Right kidney (tissue), 1 donor: ENCODE measurements around the gene COPS7A.

Source experiments
- DNase-seq: peaks from one replicate; pipeline ENCODE4 v3.0.0-alpha.2; 2016

The COPS7A gene

DNA sequence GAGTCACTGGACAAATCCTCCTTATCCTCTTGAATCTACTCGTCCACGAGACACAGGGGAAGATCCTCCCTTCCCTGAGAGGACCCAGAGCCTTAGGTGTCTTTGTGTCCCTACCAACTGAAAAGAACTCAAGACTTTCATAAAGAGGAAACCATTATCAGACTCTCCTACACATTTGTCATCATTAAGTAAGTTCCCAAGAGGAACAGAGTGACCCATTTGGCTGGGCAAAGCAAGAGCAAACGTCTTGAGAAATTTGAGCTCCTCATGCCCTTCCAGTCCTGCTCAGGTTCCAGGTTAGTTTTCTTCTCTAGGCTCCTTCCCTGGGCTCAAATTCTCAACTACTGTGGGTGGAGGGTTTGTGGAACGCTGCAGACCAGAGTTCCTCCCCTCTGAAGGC, 23.4 kb downstream of the COPS7A start:
- DNase-seq, result no peak

GRCh38 chr12:6748761-6749160, 24.9 kb downstream of the COPS7A start:
- DNase-seq, result no peak

- no peak for DNase-seq
Measured at GRCh38 chr12:6750506-6750905, 26.7 kb downstream of the COPS7A start.

GRCh38 chr12:6751767-6752166, 27.9 kb downstream of the COPS7A start:
- no peak for DNase-seq

DNA sequence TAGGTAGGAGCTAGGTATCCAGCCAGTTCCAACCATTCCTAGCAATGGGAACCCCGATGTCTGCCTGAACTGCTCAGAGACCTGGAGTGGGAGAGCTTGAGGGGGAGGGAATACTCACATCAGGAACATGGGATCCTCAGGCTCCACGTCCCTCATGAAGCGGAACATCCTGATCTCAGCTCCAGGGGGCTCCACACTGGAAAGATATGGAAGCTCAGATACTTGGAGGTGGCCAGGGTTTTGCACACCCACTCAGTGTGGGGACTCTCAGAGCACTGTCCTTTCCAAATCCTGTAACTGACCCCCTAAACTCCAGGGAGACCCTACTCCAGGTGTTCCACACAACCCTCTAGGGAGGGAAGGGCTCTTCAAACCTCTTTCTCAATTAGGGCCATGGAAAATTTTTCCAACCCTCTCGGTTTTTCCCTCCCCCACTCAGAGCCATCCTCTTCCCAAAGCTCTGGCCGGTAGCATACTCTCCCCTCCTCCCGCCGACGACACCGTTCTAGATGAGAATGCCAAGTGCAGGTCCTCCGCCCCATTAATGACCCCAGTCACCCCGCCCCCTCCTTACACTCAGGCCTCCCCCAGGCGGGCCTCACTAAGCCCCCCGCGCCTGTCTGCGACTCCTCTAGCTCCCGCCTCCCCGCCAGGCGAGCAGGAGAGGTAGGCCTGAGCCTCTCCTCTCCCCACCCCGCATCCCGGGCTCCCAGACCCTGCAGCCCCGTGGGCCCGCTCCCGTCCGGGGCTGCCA, 28.5 kb downstream of the COPS7A start:
- peak; percentile 54 for DNase-seq

- DNase-seq, result peak; percentile 99
Measured at GRCh38 chr12:6752921-6753771, 29.3 kb downstream of the COPS7A start, which contains the start of gene MLF2. Gene MLF2, minus strand, starts transcription at chr12:6753141. Its CDS starts 807 bp downstream, at chr12:6752334.

DNA sequence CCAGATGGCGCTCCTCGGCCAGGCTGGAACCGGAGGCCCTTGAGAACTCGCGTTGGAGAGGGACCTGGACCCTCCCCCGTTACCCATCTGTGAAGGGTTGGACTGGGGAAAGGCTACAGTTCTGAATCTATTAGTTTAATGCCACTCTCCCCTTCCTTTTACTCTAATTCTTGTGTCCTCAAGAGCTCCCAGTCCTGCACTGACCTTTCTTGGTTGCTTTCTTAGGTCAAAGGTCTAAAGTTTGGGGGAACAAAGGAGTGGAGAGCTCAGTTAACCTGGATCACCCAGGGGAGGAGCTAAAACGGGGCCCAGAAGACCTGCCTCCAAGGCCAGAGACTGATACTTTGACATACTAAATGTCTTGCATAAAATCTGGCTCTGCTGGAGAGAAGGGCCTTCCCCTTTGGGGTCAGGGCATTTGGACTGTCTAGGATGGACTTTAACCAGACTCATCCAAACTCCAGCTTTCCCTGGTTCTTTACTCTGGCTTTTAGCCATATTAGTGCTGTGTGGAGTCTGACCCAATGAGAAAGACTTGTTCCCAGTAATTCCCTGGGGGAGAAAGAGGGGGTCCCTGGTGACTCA, 30.0 kb downstream of the COPS7A start:
- DNase-seq, result no peak

DNA sequence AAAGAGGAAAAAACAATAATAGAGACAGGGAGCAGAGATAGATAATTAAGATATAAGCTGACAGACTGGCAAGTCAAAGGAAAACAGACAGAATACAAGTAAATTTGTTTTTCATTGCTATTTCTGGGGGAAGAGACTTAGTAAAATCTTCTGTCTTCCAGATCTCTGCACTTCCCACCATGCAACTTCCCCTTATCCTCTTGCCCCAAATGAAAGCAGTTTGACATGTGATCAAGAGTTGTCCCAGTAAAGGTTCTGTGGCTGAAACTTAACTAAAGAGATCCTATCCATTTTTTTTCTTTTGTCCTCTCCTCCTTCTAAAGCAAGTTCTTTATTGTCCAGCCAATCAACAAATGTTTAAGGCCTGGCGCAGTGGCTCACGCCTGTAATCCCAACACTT, 30.6 kb downstream of the COPS7A start:
- DNase-seq, result no peak

- DNase-seq, result no peak
Measured at GRCh38 chr12:6757028-6757690, 33.3 kb downstream of the COPS7A start.

DNA sequence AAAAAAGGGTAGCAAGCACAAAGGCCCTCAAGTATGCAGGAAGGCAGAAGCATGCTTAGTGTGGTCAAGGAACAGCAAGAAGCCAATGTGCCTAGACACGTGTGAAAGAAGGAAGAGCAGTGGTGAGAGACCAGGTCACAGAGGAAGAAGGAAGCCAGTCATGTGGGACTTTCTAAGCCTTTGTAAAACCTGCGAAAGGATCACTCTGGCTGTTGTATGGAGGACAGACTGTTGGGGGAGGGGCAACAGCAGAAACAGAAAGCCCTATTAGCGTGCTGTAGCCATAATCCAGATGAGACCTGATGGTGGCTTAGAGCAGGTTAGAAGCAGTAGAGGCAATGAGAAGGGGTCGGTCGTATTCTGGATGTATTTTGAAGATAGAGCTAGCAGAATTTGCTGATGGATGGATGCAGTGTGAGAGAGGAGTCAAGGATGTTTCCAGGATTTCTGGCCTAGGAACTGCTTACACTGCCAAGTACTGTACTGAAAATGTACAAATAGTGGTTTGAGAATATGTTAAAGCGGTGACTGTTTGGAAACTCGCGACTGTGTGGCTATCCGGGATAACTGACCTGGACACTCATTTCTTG, 34.8 kb downstream of the COPS7A start:
- DNase-seq, result no peak

DNA sequence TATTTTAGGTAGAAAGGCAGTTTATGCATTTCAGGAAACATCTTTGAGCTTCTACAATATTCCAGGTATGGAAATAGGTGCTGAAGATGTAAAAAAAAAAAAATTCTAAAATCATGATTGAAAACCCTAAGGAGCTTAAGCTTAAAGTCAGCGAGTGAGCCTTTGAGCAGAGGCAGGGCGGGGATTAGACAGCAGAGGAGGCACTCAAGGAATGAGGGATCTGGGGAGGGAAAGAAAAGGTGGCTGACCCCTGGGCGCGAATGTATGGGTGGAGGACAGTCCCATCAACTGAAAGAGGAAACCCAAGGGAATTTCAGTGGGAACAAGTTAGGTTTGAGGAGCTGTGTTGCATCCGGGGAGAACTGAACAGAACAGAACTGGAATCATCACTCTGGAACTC, 35.9 kb downstream of the COPS7A start:
- no peak for DNase-seq

DNA sequence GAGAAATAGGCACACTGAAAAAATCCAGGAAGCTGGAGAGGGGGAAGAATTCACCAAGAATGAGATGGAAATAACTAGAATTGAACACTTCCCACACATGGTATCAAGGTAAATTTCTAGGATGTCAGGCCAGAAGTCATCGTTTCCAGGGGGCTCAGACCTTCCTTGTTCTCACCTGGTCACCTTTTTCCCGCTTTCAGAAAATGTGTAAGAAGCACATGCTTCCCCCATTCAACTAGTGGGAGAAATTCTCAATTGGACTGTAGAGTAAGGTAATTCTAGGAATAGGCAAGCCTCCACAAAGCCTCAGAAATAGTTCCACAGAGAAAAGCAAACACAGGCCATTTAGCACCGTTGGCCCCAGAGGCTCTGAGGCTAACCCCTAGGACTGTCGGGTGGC, 39.5 kb downstream of the COPS7A start:
- DNase-seq, result no peak

DNA sequence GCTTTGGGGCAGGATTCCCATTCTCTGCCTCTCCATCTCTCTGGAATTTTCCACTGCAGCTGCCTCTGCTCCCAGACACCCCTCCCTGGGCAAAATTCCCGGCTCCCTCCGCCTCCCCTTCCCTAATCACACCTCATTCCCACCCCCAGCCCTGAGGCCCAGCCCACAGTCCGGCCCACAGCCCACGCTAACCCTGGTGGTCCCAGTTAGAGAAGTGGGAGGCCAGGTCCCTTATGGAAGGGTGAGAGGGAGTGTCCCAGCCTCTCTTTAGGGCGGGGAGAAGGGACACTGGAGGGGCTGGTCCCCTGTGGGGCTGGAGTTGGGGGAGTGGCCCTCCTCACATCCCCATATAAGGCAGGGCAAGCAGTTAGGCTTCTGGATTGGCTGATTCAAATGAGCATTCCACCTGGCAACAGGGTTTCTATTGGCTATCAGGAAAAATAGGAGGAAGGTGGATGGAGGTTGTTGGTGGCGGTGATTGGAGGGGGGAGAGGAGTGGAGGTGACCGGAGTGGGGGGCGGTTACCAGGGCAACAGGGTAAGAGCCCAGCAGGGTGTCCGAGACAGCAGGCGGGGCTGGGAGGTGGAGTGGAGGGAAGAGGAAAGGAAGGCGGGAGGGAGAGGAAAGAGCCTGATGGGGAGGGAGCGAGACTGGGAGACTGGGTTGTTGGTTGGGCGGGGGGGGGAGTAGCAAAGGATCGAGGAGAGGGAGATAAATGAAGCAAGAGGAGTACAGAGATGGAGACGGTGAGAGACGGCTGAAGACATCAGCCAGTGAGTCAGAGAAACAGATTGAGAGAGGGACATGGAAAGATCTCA, 40.4 kb downstream of the COPS7A start:
- DNase-seq, result peak; percentile 88

DNA sequence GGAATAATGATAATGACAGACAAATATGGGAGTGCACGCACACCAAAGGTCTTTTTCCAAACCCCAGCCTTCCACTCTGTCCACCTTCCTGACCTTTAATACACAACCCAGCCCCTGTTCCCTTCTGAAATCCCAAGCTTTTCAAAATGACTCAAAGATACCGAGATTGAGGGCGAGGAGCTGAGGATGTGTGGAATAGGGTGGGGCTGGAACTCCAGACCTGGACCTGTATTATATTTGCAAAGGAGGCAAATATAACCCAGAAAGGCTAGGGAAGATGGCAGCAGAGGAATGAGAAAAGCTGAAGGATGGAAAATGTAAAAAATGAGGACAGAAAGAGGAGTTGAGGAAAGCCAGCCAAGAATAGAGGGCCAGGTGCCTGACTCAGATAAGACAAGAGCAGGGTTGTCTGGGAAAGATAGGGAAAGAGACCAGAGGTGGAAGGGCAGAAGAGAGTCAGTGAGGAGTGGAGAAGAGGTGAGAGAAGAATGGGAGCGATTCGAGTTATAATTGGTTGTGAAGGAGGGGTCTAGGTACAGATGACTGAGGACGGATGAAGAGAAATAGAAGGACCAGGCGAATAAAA, 41.3 kb downstream of the COPS7A start:
- no peak for DNase-seq

DNA sequence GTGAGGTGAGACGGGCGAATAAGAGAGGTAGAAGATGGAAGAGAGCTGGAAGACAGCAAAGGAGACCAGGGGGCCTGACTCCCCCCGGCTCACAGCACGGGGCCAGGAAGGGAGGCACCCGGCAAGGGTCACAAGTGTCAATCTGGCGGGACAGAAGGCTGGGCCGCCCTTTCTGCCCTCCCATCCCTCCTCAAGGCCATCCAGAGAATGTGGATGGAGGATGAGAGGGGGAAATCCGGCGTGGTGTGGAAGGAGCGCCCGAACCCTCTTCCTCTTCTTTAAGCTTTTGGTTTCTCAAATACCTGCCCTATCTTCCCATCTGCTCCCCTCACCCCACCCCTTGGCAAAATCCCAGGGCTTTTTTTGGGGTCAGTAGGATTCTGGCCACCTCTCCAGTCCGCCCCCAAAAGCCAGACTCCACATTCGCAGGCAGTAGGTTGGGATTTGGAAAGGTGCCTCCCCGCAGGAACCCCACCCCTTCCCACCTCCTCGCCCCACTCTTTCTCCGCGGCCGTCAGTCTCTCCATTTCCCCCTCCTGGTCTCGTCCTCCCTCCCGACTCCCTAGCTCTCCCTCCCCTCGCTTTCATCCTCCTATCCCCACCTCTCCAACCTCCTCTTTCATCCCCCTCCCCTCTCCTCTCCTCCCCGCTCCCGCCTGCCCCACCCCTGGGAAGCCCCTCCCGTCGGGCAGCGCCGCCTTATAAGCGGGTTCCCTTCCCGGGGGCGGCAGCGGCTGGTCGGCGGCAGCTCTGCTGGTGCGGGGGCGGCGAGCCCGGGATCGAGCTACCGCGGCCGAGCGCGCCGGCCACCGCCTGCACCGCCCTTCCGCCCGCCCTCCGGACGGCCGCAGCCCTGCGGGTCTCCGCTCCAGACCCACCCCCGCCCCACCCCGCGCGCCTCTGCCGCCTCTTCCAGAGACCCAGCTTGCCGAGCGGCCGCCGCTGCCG, 42.1 kb downstream of the COPS7A start, which contains the start of gene PTMS:
TSS of gene PTMS (plus strand) at position 730 of the 948 bp plus-strand sequence. CDS start 343 bp downstream, outside the sequence.
- DNase-seq, result peak; percentile 73

- DNase-seq, result peak; percentile 86
Measured at GRCh38 chr12:6766651-6767349, 43.0 kb downstream of the COPS7A start.

- peak; percentile 71 for DNase-seq
Measured at GRCh38 chr12:6767353-6768319, 43.8 kb downstream of the COPS7A start.
